Measurements from ENCODE around the gene TMEM98. TPM values are rescaled to one million over a fixed set of nuclear protein-coding genes. Genes with fewer than 3 reads are reported as not detected.

TMEM98 gene
- total and polyA plus RNA-seq, 2 of the 8 experiments (the other 6 are each of a cell fraction or from before 2014, with no cell fraction given) = 86.1 to 232 TPM

DNA sequence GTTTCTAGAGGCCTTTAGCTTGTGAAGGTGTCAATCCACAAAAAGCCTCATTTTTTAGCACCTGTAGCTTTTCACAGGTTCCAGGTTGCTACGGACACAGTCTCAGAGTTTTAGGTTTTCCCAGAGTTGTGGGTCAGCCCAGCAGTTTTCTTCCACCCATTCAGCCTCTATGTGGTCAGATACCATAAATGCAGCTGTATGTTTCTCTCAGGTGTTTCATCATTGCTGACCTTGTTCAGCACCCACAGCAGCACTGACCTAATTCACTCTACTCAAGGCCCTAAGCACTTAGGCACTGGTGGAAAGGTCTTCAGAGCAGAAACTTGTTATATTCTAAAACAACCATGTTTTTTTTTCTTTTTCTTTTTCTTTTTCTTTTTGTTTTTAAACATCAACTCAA lies 48.7 kb downstream of the TMEM98 start:
- Histone ChIP-seq H3K9me3 (ENCODE audit: insufficient read depth in 2 of 2, low read depth in 1 of 2, low read length in 1 of 2) (peaks cover 6 to 11% of the 10 kb centered on the region in 2 experiments), H3K18ac (ENCODE audit: extremely low read depth, low read length) (no peak overlapping the region), H2BK15ac (ENCODE audit: low read length) (no peak overlapping the region), H3K23ac (ENCODE audit: insufficient read length) (no peak overlapping the region), H3K36me3 (ENCODE audit: control insufficient read depth in 2 of 4, insufficient read depth in 4 of 4, low read length in 3 of 4) (no peaks in the 10 kb centered on the region; a peak in 1 of 8 replicates), H3K56ac (replicated peaks; ENCODE audit: insufficient read length, low read depth, low read length) (no peak overlapping the region), H4K8ac (ENCODE audit: extremely low read depth, insufficient read depth, low read length) (no peak overlapping the region), H3K27ac (ENCODE audit: low read depth, low read length) (no peak overlapping the region), H2AFZ (ENCODE audit: low read length) (no peak overlapping the region), H3K27me3 (replicated peaks in 1 of 4; ENCODE audit: control insufficient read depth in 3 of 4, extremely low read depth in 1 of 4, insufficient read depth in 3 of 4, low read length in 3 of 4) (no peaks in the 10 kb centered on the region), H3K23me2 (ENCODE audit: low read depth, low read length) (no peaks in the 10 kb centered on the region), H3K4me1 (replicated peaks in 1 of 4; ENCODE audit: control insufficient read depth in 3 of 4, insufficient read depth in 4 of 4, low read length in 3 of 4) (no peaks in the 10 kb centered on the region), H2BK120ac (replicated peaks; ENCODE audit: low read depth, low read length) (no peak overlapping the region), H3K9ac (replicated peaks in 1 of 4; ENCODE audit: extremely low read depth in 1 of 4, low read depth in 3 of 4, low read length in 3 of 4) (no peak overlapping the region), H3K4me3 (ENCODE audit: extremely low read depth in 1 of 4, insufficient read depth in 2 of 4, low read depth in 3 of 4, low read length in 4 of 4) (no peak overlapping the region), H2AK5ac (ENCODE audit: low read depth, low read length) (no peak overlapping the region), H3K79me2 (ENCODE audit: control insufficient read depth in 1 of 2, insufficient read depth in 2 of 2, low read length in 2 of 2) (no peaks in the 10 kb centered on the region), H3K14ac (ENCODE audit: insufficient read length) (no peak overlapping the region), H4K91ac (replicated peaks; ENCODE audit: insufficient read length, low read length) (no peak overlapping the region), H2BK5ac (ENCODE audit: low read depth, low read length) (no peak overlapping the region), H2BK12ac (ENCODE audit: low read depth, low read length) (no peak overlapping the region), H4K20me1 (replicated peaks in 1 of 2; ENCODE audit: control insufficient read depth in 1 of 2, insufficient read depth in 2 of 2, low read length in 2 of 2) (no peaks in the 10 kb centered on the region), H3K79me1 (ENCODE audit: low read depth, low read length) (no peaks in the 10 kb centered on the region), H2BK20ac (ENCODE audit: low read length) (no peak overlapping the region), H3K4me2 (ENCODE audit: insufficient read depth in 1 of 2, low read depth in 2 of 2, low read length in 2 of 2) (no peak overlapping the region), H3K4ac (replicated peaks; ENCODE audit: insufficient read length, low read depth, low read length) (no peak overlapping the region), H4K5ac (ENCODE audit: insufficient read length, low read depth, low read length) (no peak overlapping the region)
- ChIA-PET POLR2A (ENCODE audit: partially characterized antibody) (no interaction called here), CTCF (ENCODE audit: partially characterized antibody) (interaction anchor here (0.9 to 1.4 kb wide), 3 partner anchors 8 to 35 kb away, joined by 4 to 5 read pairs (median 4); no protein-coding TSS in a partner anchor)
- FAIRE-seq (no peak), DNase-seq (ENCODE audit: low read depth in 1 of 2, low spot score in 2 of 2) (no peak)
- 69% methylated on average over 1 of the region's 1 CpG; no CpG with 5 or more reads in 1 of the 2 experiments for WGBS, 2 experiments (ENCODE audit: extremely low coverage in 1 of 2, insufficient coverage in 1 of 2, insufficient read length in 1 of 2, insufficient replicate concordance in 2 of 2, low coverage in 1 of 2, low lambda C conversion rate in 2 of 2, missing lambda C conversion rate in 1 of 2)
- TF ChIP-seq SIN3A (conservative IDR thresholded peaks at IDR 0.05 in 1 of 2, IDR thresholded peaks at IDR 0.05 in 1 of 2; ENCODE audit: low read depth in 1 of 2, low read length in 2 of 2) (no peak), TAF7 (optimal IDR thresholded peaks at IDR 0.05; ENCODE audit: borderline replicate concordance, low read depth, low read length) (no peak), SUZ12 (IDR thresholded peaks at IDR 0.05; ENCODE audit: low read length) (no peak), CBX5 (IDR thresholded peaks at IDR 0.05; ENCODE audit: low read depth, low read length) (no peak), NANOG (IDR thresholded peaks at IDR 0.05; ENCODE audit: insufficient read depth, low read depth, low read length, poor library complexity, severe bottlenecking) (no peak), JUN (IDR thresholded peaks at IDR 0.05; ENCODE audit: low read depth, low read length) (no peak), SP1 (IDR thresholded peaks at IDR 0.05; ENCODE audit: low read depth, low read length) (no peak), MAFK (IDR thresholded peaks at IDR 0.05; ENCODE audit: low read depth, low read length) (no peak), RXRA (IDR thresholded peaks at IDR 0.05; ENCODE audit: insufficient read depth, low read depth, low read length) (no peak), GABPA (IDR thresholded peaks at IDR 0.05; ENCODE audit: borderline replicate concordance, insufficient read depth, low read length) (no peak), TBP (IDR thresholded peaks at IDR 0.05; ENCODE audit: low read depth, low read length) (no peak), EZH2 (IDR thresholded peaks at IDR 0.05; ENCODE audit: low read depth, low read length, severe bottlenecking) (no peak), CREB1 (IDR thresholded peaks at IDR 0.05) (no peak), BACH1 (IDR thresholded peaks at IDR 0.05; ENCODE audit: low read length) (no peak)
- TF ChIP-seq, protein P1, sequence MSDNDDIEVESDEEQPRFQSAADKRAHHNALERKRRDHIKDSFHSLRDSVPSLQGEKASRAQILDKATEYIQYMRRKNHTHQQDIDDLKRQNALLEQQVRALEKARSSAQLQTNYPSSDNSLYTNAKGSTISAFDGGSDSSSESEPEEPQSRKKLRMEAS (IDR thresholded peaks at IDR 0.05) = no peak
